A549 treated with AZD9567 at 1 μM for 4 hours (cell line): ENCODE measurements around the gene TMEM191B. TPM values are rescaled to one million over a fixed set of nuclear protein-coding genes. Genes with fewer than 3 reads are reported as not detected.

Source experiments
- total RNA-seq: library from RNA; stranded (reverse); fragments of 200-300 nt; extraction: Qiagen RNA extraction; gene quantifications from 5 replicates; pipeline ENCODE4 v1.2.3, GENCODE V29; 2022; ENCODE audit not compliant: insufficient read depth

Gene TMEM191B
- total RNA-seq, result 0.42 to 1.6 TPM (median 1.5 TPM) in 4 of 5 replicates, not detected in the other

DNA sequence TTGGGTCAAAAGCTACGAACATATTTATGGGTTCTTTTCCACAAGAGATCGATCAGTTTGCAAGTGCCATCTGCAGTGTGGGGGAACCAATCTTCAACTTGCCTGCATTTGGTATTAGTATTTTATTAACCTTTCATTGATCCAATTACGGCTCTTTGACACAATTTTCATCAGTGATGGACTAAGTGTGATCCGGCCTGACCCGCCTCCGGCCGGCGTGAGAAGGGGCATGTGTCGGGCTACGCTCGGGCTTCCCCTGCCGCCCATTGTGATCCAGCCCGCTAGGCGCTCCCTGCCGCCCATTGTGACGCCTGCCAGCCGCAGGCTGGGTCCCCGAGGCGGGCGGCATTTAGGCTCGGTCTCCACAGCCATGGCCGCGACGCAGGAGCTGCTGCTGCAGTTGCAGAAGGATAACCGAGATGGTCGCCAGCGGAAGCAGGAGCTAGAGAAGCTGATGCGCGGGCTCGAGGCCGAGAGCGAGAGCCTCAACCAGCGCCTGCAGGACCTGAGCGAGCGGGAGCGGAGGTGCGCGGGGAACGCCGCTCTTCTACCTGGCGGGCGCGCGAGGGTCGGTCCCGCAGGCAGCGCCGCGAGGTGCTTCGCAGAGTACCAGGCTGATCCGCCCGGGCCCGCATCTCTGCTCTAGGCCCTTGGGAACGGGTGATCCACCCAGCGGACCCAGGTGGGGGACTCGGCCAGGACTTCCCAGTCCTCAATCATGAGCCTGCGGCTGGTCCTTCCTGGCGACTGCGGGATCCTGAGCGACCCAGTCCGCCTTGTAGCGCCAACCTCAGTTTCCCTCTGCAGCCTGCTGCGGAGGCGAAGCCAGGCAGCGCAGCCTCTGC is at the start of gene TMEM191B:
Gene TMEM191B (plus strand): TSS at position 51 of the 845 bp plus-strand sequence. CDS start 179 bp downstream, at position 230.

DNA sequence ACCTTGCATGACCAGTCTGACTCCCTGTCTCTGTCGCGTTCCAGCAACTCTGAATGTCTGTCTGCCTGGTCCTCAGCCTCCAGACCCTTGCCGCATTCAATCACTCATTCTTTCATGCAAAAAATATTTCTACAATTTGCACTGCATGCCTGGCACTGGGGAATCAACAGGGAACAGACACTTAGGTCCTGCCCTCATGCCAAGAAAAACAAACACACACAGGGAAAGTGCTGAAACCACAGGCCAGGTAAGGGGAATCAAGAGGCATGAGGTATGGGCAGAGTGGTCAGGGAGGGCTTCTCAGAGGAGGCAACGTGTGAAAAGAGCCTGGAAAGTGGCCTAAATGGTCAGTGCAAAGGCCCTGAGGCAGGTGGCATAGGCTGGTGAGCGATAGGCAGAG is 9.5 kb upstream of the TMEM191B start, which contains the start of gene GGTLC3:
Gene GGTLC3 (minus strand): TSS at position 101 of the 400 bp plus-strand sequence. CDS start 264 bp downstream, outside the sequence.

Other genes with a start within 250 kb of the TMEM191B start
- gene GGTLC3, start 9.6 kb upstream of the TMEM191B start, total RNA-seq, result not detected in 5 replicates
- gene RIMBP3, start 84.1 kb downstream of the TMEM191B start, total RNA-seq, result 0.51 to 0.88 TPM (median 0.82 TPM) in 5 replicates